Neuronal stem cell (in vitro differentiated cells): ENCODE data around the gene PLXNB1.

Experiments
- DNase-seq: peaks from one replicate; pipeline ENCODE4 v3.0.0-alpha.2; 2013; ENCODE audit warnings: low spot score
- H2AFZ ChIP-seq: one replicate; pipeline ENCODE4 v1.6.1; 2013; ENCODE audit warnings: mild to moderate bottlenecking, low read length, inconsistent platforms
- H2AK5ac ChIP-seq: 2 replicates; pipeline ENCODE4 v1.6.1; 2013; ENCODE audit warnings: low read depth, mild to moderate bottlenecking, inconsistent platforms, low read length, moderate library complexity, mixed read lengths
- H2BK120ac ChIP-seq: 2 replicates; pipeline ENCODE4 v1.6.1; 2013; ENCODE audit warnings: low read depth, mild to moderate bottlenecking, inconsistent platforms, low read length, moderate library complexity, mixed read lengths
- H2BK12ac ChIP-seq: one replicate; pipeline ENCODE4 v1.6.1; 2013; ENCODE audit warnings: low read length, inconsistent platforms
- H2BK15ac ChIP-seq: 2 replicates; pipeline ENCODE4 v1.6.1; 2013; ENCODE audit warnings: mild to moderate bottlenecking, low read length, inconsistent platforms, mixed read lengths
- H2BK5ac ChIP-seq: one replicate; pipeline ENCODE4 v1.6.1; 2013; ENCODE audit warnings: inconsistent platforms, mild to moderate bottlenecking, low read length, moderate library complexity
- H3K14ac ChIP-seq: one replicate; pipeline ENCODE4 v1.6.1; 2013; ENCODE audit warnings: low read length, inconsistent platforms
- H3K18ac ChIP-seq: 2 replicates; pipeline ENCODE4 v1.6.1; 2013; ENCODE audit warnings: low read length, inconsistent platforms
- H3K23ac ChIP-seq: 2 replicates; pipeline ENCODE4 v1.6.1; 2013; ENCODE audit warnings: low read depth, mild to moderate bottlenecking, mixed read lengths, low read length, inconsistent platforms; ENCODE audit not compliant: poor library complexity
- H3K27ac ChIP-seq: replicated peaks from 3 replicates; pipeline ENCODE4 v1.5.1; 2013; ENCODE audit warnings: low read length, inconsistent platforms
- H3K27me3 ChIP-seq, 3 experiments: 2 replicates each; pipeline ENCODE4 v1.6.1; 2013; ENCODE audit warnings: low read length in 3 of 3, mild to moderate bottlenecking in 2 of 3, inconsistent platforms in 1 of 3, low read depth in 1 of 3, mixed read lengths in 1 of 3, moderate library complexity in 1 of 3; ENCODE audit not compliant: control insufficient read depth in 3 of 3, insufficient read depth in 3 of 3
- H3K36me3 ChIP-seq, 2 donors: replicated peaks in 1 of 2; 2 replicates each; pipeline ENCODE4 v1.6.1; 2013; ENCODE audit warnings: low read length in 2 of 2; ENCODE audit not compliant: control insufficient read depth in 2 of 2, insufficient read depth in 2 of 2
- H3K4ac ChIP-seq: 2 replicates; pipeline ENCODE4 v1.6.1; 2013; ENCODE audit warnings: inconsistent platforms, mild to moderate bottlenecking, low read length, moderate library complexity
- H3K4me1 ChIP-seq, 2 donors: 1 replicate in 1 of 2; 2 replicates in 1 of 2; pipeline ENCODE4 v1.6.1; 2013; ENCODE audit warnings: low read length in 2 of 2, low read depth in 1 of 2; ENCODE audit not compliant: control insufficient read depth in 2 of 2, insufficient read depth in 1 of 2
- H3K4me2 ChIP-seq: one replicate; pipeline ENCODE4 v1.6.1; 2013; ENCODE audit warnings: mild to moderate bottlenecking, low read length, inconsistent platforms; ENCODE audit not compliant: insufficient read depth, poor library complexity, severe bottlenecking
- H3K4me3 ChIP-seq, 2 donors: 2 replicates each; pipeline ENCODE4 v1.5.1; 2013; ENCODE audit warnings: low read length in 2 of 2, mild to moderate bottlenecking in 2 of 2, inconsistent platforms in 1 of 2, moderate library complexity in 1 of 2
- H3K79me1 ChIP-seq: one replicate; pipeline ENCODE4 v1.6.1; 2013; ENCODE audit warnings: low read depth, mild to moderate bottlenecking, inconsistent platforms, low read length, moderate library complexity
- H3K9ac ChIP-seq: one replicate; pipeline ENCODE4 v1.6.1; 2013; ENCODE audit warnings: mild to moderate bottlenecking, low read depth, low read length, inconsistent platforms; ENCODE audit not compliant: poor library complexity
- H3K9me3 ChIP-seq, 2 donors: replicated peaks in 1 of 2; 2 replicates each; pipeline versions ENCODE3 to v1.6.1; 2013; ENCODE audit warnings: low read length in 2 of 2, mild to moderate bottlenecking in 2 of 2, inconsistent platforms in 1 of 2, low read depth in 1 of 2, mixed read lengths in 1 of 2, moderate library complexity in 1 of 2; ENCODE audit not compliant: control insufficient read depth in 2 of 2, insufficient read depth in 1 of 2
- H4K8ac ChIP-seq: one replicate; pipeline ENCODE4 v1.6.1; 2013; ENCODE audit warnings: low read depth, mild to moderate bottlenecking, inconsistent platforms, low read length, moderate library complexity
- H4K91ac ChIP-seq: one replicate; pipeline ENCODE4 v1.6.1; 2013; ENCODE audit warnings: low read length, low read depth, mild to moderate bottlenecking, inconsistent platforms; ENCODE audit not compliant: poor library complexity
- WGBS, 2 donors: extraction: QIAGEN DNeasy Blood & Tissue Kit; methylation state at CpG; one replicate each; pipeline ENCODE4 v1.1.7; 2013; ENCODE audit warnings: missing lambda C conversion rate in 2 of 2, mixed read lengths in 1 of 2; ENCODE audit not compliant: insufficient read length in 2 of 2, insufficient replicate concordance in 1 of 2; ENCODE audit errors: extremely low coverage in 2 of 2; 5-methylcytosine and 5-hydroxymethylcytosine counted together

The PLXNB1 gene

DNA sequence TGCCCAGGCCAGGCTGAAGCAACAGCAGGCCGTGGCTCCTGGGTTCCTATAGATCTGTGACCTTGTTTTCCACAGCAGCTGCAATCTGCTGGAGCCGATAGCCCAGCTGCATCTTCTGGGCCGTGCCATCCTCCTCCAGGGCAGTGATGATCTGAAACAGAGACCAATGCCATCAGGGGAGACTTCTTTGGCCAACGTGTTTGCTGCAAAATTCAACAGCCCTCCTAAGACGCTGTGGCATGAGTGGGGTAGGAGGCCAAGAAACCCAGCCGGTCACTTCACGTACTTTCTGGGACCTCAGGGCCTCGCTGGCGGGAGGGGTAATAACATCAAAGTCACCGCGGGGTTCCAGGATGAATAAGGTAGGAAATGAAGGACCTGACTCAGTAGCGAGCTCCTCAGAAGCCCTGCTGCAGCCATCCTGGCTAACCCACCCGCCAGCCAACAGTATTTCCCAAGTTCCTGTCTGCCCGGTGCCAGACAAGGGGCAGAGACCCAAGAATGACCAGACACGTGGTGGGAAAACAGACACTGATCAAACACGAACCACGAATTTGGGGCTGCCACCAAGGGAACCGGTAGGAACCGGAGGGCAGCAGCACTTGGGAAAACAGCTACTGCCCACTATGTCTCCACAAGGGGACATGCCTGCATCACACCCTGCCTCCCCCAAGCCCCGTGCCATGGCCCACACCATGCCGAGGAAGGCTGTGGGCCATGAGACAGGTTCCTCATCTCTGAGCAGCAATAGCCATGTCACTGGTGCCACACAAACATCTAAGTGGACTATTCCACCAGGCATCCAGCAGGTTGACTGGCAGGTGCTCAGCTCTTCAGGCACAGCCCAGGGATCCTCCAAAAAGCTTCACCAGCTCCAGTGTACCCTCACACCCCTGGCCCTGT, 25.2 kb downstream of the PLXNB1 start:
- Histone ChIP-seq H4K8ac (no peak overlapping the region), H3K79me1 (peaks cover 4% of the 10 kb centered on the region), H3K14ac (no peak overlapping the region), H2BK120ac (no peak overlapping the region), H3K4me2 (no peak overlapping the region), H3K23ac (peak overlapping the region; percentile 53), H3K4ac (no peak overlapping the region), H3K4me3 (no peak overlapping the region), H3K9ac (no peak overlapping the region), H2BK12ac (no peak overlapping the region), H2BK5ac (no peak overlapping the region), H3K9me3 (peaks cover 0 to 1% of the 10 kb centered on the region in 2 donors), H3K4me1 (no peaks in the 10 kb centered on the region), H3K27me3 (no peaks in the 10 kb centered on the region), H4K91ac (no peak overlapping the region), H3K18ac (no peak overlapping the region), H2AFZ (no peak overlapping the region), H3K27ac (no peak overlapping the region), H2AK5ac (no peak overlapping the region), H2BK15ac (no peak overlapping the region), H3K36me3 (peaks cover 59 to 81% of the 10 kb centered on the region in 2 donors)
- no CpG with 5 or more reads among the region's 21 CpGs for WGBS, 2 donors
- DNase-seq, result no peak

GRCh38 chr3:48403533-48404439, 26.1 kb downstream of the PLXNB1 start:
- Histone ChIP-seq H3K14ac (no peak overlapping the region), H3K79me1 (peaks cover 2% of the 10 kb centered on the region), H2BK12ac (no peak overlapping the region), H3K9ac (no peak overlapping the region), H4K91ac (no peak overlapping the region), H3K23ac (no peak overlapping the region), H3K18ac (no peak overlapping the region), H3K27me3 (no peaks in the 10 kb centered on the region), H3K27ac (no peak overlapping the region), H2AFZ (no peak overlapping the region), H3K4me1 (no peaks in the 10 kb centered on the region), H3K4ac (no peak overlapping the region), H3K36me3 (peaks cover 51 to 72% of the 10 kb centered on the region in 2 donors), H2AK5ac (no peak overlapping the region), H2BK15ac (no peak overlapping the region), H3K9me3 (peaks cover 0 to 1% of the 10 kb centered on the region in 2 donors), H2BK5ac (no peak overlapping the region), H4K8ac (no peak overlapping the region), H2BK120ac (no peak overlapping the region), H3K4me3 (no peak overlapping the region), H3K4me2 (no peak overlapping the region)
- no peak for DNase-seq
- no CpG with 5 or more reads among the region's 15 CpGs for WGBS, 2 donors

- no peak overlapping the region for H3K4ac ChIP-seq
- no peak overlapping the region for H2BK120ac ChIP-seq
- no peak overlapping the region for H3K9ac ChIP-seq
- H2BK12ac ChIP-seq, result no peak overlapping the region
- H3K27me3 ChIP-seq, result no peaks in the 10 kb centered on the region
- no peak overlapping the region for H2BK15ac ChIP-seq
- H3K4me1 ChIP-seq, result no peaks in the 10 kb centered on the region
- no CpG with 5 or more reads among the region's 3 CpGs for WGBS, 2 donors
- no peak overlapping the region for H2AK5ac ChIP-seq
- H3K9me3 ChIP-seq, result peaks cover 0 to 1% of the 10 kb centered on the region in 2 donors
- H4K8ac ChIP-seq, result no peak overlapping the region
- peaks cover 2% of the 10 kb centered on the region for H3K79me1 ChIP-seq
- no peak overlapping the region for H3K4me3 ChIP-seq
- H3K36me3 ChIP-seq, result peaks cover 44 to 64% of the 10 kb centered on the region in 2 donors
- H3K4me2 ChIP-seq, result no peak overlapping the region
- H3K23ac ChIP-seq, result no peak overlapping the region
- H3K18ac ChIP-seq, result no peak overlapping the region
- H2AFZ ChIP-seq, result no peak overlapping the region
- no peak overlapping the region for H3K14ac ChIP-seq
- no peak overlapping the region for H2BK5ac ChIP-seq
- DNase-seq, result no peak
- no peak overlapping the region for H3K27ac ChIP-seq
- H4K91ac ChIP-seq, result no peak overlapping the region
Measured at GRCh38 chr3:48402907-48403306, 27.0 kb downstream of the PLXNB1 start.

- H4K8ac ChIP-seq, result no peak overlapping the region
- H2AK5ac ChIP-seq, result no peak overlapping the region
- peaks cover 2% of the 10 kb centered on the region for H3K79me1 ChIP-seq
- H3K23ac ChIP-seq, result no peak overlapping the region
- H3K27me3 ChIP-seq, result no peaks in the 10 kb centered on the region
- no peak for DNase-seq
- H2AFZ ChIP-seq, result no peak overlapping the region
- H3K4me2 ChIP-seq, result no peak overlapping the region
- no peak overlapping the region for H2BK120ac ChIP-seq
- no peak overlapping the region for H3K27ac ChIP-seq
- H3K18ac ChIP-seq, result no peak overlapping the region
- peaks cover 41 to 58% of the 10 kb centered on the region in 2 donors for H3K36me3 ChIP-seq
- no CpG with 5 or more reads among the region's 8 CpGs for WGBS, 2 donors
- no peak overlapping the region for H3K4ac ChIP-seq
- no peak overlapping the region for H3K9ac ChIP-seq
- H4K91ac ChIP-seq, result no peak overlapping the region
- no peak overlapping the region for H2BK15ac ChIP-seq
- H3K9me3 ChIP-seq, result peaks cover 0 to 1% of the 10 kb centered on the region in 2 donors
- H2BK12ac ChIP-seq, result no peak overlapping the region
- no peak overlapping the region for H2BK5ac ChIP-seq
- no peaks in the 10 kb centered on the region for H3K4me1 ChIP-seq
- no peak overlapping the region for H3K4me3 ChIP-seq
- H3K14ac ChIP-seq, result no peak overlapping the region
Measured at GRCh38 chr3:48402281-48402732, 27.6 kb downstream of the PLXNB1 start.
